ENCODE results near the gene NPAS2.

Gene NPAS2

DNA sequence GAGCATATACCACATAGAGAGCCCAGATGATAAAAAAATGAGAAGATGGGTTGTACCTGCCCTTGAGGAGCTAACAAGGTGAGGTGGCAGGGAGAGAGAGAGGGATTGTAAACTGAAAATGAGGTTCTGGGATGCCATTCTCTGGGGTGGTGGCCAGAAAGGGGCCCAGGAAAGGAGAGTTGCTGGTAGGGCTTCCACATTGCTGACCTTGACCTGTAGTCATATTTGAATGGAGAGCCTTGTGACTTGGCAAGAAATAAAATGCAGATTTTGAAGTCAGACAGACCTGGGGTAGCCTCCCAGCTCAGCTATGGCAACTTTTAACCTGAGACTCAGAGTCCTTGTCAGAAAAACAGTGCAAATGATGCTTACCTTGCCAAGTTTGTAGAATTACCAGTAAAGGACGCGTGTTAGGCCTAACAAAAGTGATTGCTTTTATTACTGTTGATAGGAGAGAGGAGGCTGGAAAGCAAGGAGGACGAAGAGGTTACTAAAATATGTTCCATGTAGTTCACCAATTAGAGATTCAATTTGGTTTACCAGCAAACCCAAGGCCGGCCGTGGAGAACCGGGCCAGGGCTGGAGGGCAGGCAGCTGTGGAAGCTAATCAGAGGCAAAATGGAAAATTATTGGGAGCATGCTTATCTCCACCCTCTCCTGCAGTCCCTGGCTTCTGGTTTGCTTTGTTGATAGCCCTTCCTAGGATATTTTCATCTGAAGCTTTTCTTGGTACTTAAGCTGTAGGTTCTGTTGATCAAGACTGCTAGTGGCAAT is 3.9 kb downstream of the NPAS2 start:
- no peak overlapping the region for H2AFZ ChIP-seq (ENCODE audit: low read depth, low read length)
- H3K79me2 ChIP-seq (ENCODE audit: low read length): no peaks in the 10 kb centered on the region
- H3K36me3 ChIP-seq (replicated peaks; ENCODE audit: low read depth, low read length): no peaks in the 10 kb centered on the region
- H3K27ac ChIP-seq (ENCODE audit: low read length): no peak overlapping the region
- no peaks in the 10 kb centered on the region for H3K9me3 ChIP-seq (ENCODE audit: insufficient read depth, low read length)
- H3K4me2 ChIP-seq (ENCODE audit: low read length): no peak overlapping the region
- H4K20me1 ChIP-seq (ENCODE audit: insufficient read depth, low read length): no peaks in the 10 kb centered on the region
- TF ChIP-seq, protein P1, sequence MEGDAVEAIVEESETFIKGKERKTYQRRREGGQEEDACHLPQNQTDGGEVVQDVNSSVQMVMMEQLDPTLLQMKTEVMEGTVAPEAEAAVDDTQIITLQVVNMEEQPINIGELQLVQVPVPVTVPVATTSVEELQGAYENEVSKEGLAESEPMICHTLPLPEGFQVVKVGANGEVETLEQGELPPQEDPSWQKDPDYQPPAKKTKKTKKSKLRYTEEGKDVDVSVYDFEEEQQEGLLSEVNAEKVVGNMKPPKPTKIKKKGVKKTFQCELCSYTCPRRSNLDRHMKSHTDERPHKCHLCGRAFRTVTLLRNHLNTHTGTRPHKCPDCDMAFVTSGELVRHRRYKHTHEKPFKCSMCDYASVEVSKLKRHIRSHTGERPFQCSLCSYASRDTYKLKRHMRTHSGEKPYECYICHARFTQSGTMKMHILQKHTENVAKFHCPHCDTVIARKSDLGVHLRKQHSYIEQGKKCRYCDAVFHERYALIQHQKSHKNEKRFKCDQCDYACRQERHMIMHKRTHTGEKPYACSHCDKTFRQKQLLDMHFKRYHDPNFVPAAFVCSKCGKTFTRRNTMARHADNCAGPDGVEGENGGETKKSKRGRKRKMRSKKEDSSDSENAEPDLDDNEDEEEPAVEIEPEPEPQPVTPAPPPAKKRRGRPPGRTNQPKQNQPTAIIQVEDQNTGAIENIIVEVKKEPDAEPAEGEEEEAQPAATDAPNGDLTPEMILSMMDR (IDR thresholded peaks at IDR 0.05; ENCODE audit: low read depth, low read length): no peak
- no peak for TF ChIP-seq EZH2phosphoT487 (IDR thresholded peaks at IDR 0.05; ENCODE audit: low read depth)
- no peak overlapping the region for H3K9ac ChIP-seq (ENCODE audit: low read length)
- H3K4me1 ChIP-seq (ENCODE audit: low read length): no peaks in the 10 kb centered on the region
- no peak overlapping the region for H3K4me3 ChIP-seq (ENCODE audit: low read length)
- H3K27me3 ChIP-seq (ENCODE audit: low read depth, low read length): no peaks in the 10 kb centered on the region

GRCh38 chr2:100824842-100825241 is 4.9 kb downstream of the NPAS2 start:
- H3K4me1 ChIP-seq (ENCODE audit: low read length): no peaks in the 10 kb centered on the region
- H3K9ac ChIP-seq (ENCODE audit: low read length): no peak overlapping the region
- no peak overlapping the region for H3K27ac ChIP-seq (ENCODE audit: low read length)
- no peak overlapping the region for H3K4me3 ChIP-seq (ENCODE audit: low read length)
- TF ChIP-seq, protein P1 (IDR thresholded peaks at IDR 0.05; ENCODE audit: low read depth, low read length): no peak
- TF ChIP-seq EZH2phosphoT487 (IDR thresholded peaks at IDR 0.05; ENCODE audit: low read depth): no peak
- H3K4me2 ChIP-seq (ENCODE audit: low read length): no peak overlapping the region
- H4K20me1 ChIP-seq (ENCODE audit: insufficient read depth, low read length): no peaks in the 10 kb centered on the region
- no peaks in the 10 kb centered on the region for H3K36me3 ChIP-seq (replicated peaks; ENCODE audit: low read depth, low read length)
- H3K27me3 ChIP-seq (ENCODE audit: low read depth, low read length): no peaks in the 10 kb centered on the region
- H3K79me2 ChIP-seq (ENCODE audit: low read length): no peaks in the 10 kb centered on the region
- no peaks in the 10 kb centered on the region for H3K9me3 ChIP-seq (ENCODE audit: insufficient read depth, low read length)
- H2AFZ ChIP-seq (ENCODE audit: low read depth, low read length): no peak overlapping the region

DNA sequence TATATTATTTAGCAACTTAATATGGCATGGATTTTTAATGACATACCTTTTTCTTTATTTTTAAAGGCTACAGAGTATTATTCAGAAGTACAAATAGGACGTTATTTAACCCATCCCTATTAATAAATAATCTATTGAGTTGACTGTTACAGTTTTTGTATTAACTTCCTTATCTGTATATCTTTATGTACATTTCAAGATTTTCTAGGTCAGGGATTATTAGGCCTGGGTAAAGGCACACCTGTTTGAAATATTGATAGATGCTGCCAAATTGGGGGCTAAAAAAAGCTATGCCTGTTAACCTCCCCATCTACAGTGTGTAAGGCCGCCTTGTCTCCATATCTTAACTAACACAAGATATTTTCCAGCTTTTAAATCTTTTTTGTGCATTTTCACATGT is 6.6 kb downstream of the NPAS2 start:
- TF ChIP-seq, protein P1 (IDR thresholded peaks at IDR 0.05; ENCODE audit: low read depth, low read length): no peak
- TF ChIP-seq EZH2phosphoT487 (IDR thresholded peaks at IDR 0.05; ENCODE audit: low read depth): no peak
- Histone ChIP-seq H3K79me2 (ENCODE audit: low read length) (no peaks in the 10 kb centered on the region), H3K4me3 (ENCODE audit: low read length) (no peak overlapping the region)

DNA sequence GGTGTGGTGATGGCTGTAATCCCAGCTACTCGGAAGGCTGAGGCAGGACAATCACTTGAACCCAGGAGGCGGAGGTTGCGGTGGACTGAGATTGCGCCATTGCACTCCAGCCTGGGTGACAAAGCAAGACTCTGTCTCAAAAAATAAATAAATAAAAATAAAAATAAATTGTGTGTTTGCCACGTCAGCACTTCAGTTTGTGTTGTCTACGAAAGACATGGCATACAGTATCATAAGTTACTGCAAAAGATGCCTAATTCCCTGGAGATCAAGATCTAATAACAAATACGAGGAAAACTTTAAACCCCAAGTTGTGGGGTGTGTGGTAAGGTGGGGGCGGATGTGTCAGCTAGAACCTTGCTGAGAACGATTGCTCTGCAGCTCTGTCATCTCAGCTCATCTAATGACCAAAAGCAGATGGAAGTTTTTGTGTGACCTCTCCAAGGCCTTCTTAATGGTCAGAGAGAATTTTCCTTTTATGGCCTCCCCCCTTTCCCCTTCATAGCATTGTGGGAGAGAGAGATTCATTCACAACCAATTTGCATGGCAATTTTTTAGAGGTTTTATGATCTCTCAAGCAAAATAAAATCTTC is 11.3 kb downstream of the NPAS2 start:
- H3K9ac ChIP-seq (ENCODE audit: low read length): no peak overlapping the region
- H4K20me1 ChIP-seq (ENCODE audit: insufficient read depth, low read length): no peaks in the 10 kb centered on the region
- no peak overlapping the region for H3K27ac ChIP-seq (ENCODE audit: low read length)
- no peak overlapping the region for H3K4me2 ChIP-seq (ENCODE audit: low read length)
- no peaks in the 10 kb centered on the region for H3K4me1 ChIP-seq (ENCODE audit: low read length)
- H3K4me3 ChIP-seq (ENCODE audit: low read length): no peak overlapping the region
- no peaks in the 10 kb centered on the region for H3K9me3 ChIP-seq (ENCODE audit: insufficient read depth, low read length)
- H3K79me2 ChIP-seq (ENCODE audit: low read length): no peaks in the 10 kb centered on the region
- no peaks in the 10 kb centered on the region for H3K27me3 ChIP-seq (ENCODE audit: low read depth, low read length)
- H2AFZ ChIP-seq (ENCODE audit: low read depth, low read length): no peak overlapping the region
- no peaks in the 10 kb centered on the region for H3K36me3 ChIP-seq (replicated peaks; ENCODE audit: low read depth, low read length)
- TF ChIP-seq EZH2phosphoT487 (IDR thresholded peaks at IDR 0.05; ENCODE audit: low read depth): no peak
- TF ChIP-seq, protein P1 (IDR thresholded peaks at IDR 0.05; ENCODE audit: low read depth, low read length): no peak

More for the DNA sequence above, 6.6 kb downstream of the NPAS2 start:
- no peak overlapping the region for H3K9ac ChIP-seq (ENCODE audit: low read length)
- H3K4me2 ChIP-seq (ENCODE audit: low read length): no peak overlapping the region
- no peaks in the 10 kb centered on the region for H4K20me1 ChIP-seq (ENCODE audit: insufficient read depth, low read length)
- no peak overlapping the region for H3K27ac ChIP-seq (ENCODE audit: low read length)
- H3K9me3 ChIP-seq (ENCODE audit: insufficient read depth, low read length): no peaks in the 10 kb centered on the region
- H3K4me1 ChIP-seq (ENCODE audit: low read length): no peaks in the 10 kb centered on the region
- no peaks in the 10 kb centered on the region for H3K36me3 ChIP-seq (replicated peaks; ENCODE audit: low read depth, low read length)
- no peak overlapping the region for H2AFZ ChIP-seq (ENCODE audit: low read depth, low read length)
- H3K27me3 ChIP-seq (ENCODE audit: low read depth, low read length): no peaks in the 10 kb centered on the region
